Measurements from ENCODE around the gene SLC10A7. TPM values are rescaled to one million over a fixed set of nuclear protein-coding genes. Genes with fewer than 3 reads are reported as not detected.

Gene SLC10A7
- total and polyA plus RNA-seq, 2 of the 8 experiments (the other 6 are each of a cell fraction or from before 2014, with no cell fraction given) = 2.5 to 2.9 TPM

DNA sequence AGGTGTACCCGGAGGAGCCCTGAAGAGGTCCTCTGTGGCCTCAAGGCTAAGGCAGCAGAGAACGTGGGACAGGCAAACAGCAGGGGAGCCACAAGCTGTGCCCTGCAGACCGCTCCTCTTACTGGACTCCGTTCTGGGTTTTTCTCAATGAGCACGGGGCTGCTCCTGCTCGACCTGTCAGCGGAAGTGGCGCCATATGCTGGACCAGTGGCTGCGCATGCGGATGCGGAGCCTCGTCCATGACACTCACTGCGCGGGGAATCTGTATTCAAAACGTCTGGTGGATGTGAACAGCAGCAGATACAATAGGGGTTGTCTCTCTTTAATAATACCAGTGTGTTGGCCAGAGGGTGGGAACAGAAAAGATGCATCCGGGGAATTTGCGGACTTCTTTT is 277.9 kb downstream of the SLC10A7 start (continued):
- no peak for TF ChIP-seq TAF1 (IDR thresholded peaks at IDR 0.05; ENCODE audit: low read depth, low read length)
- TF ChIP-seq RFX5 (IDR thresholded peaks at IDR 0.05; ENCODE audit: borderline replicate concordance, low read depth, low read length) = no peak
- no peak for TF ChIP-seq NANOG (IDR thresholded peaks at IDR 0.05; ENCODE audit: insufficient read depth, low read depth, low read length, poor library complexity, severe bottlenecking)
- TF ChIP-seq RXRA (IDR thresholded peaks at IDR 0.05; ENCODE audit: insufficient read depth, low read depth, low read length) = no peak
- no peak for TF ChIP-seq RAD21 (IDR thresholded peaks at IDR 0.05 in 1 of 2, conservative IDR thresholded peaks at IDR 0.05 in 1 of 2; ENCODE audit: low read depth in 2 of 2, low read length in 2 of 2)
- no peak for TF ChIP-seq CREB1 (IDR thresholded peaks at IDR 0.05)
- TF ChIP-seq POLR2AphosphoS5 (IDR thresholded peaks at IDR 0.05; ENCODE audit: low read depth, low read length) = no peak
